Heart left ventricle (tissue), 13 donors: ENCODE results near the gene PLEKHB2.

Experiments used
- POLR2A ChIP-seq, 2 donors: fragments of 450-650 bp; IDR thresholded peaks; one replicate each; pipeline ENCODE4 v1.6.1; 2017; ENCODE audit warnings: antibody characterized with exemption in 2 of 2, mild to moderate bottlenecking in 2 of 2, moderate library complexity in 2 of 2
- TF ChIP-seq, protein P1 (sequence below), 12 donors: fragments of 200-600 bp; sonication (generic) in 4 of 12; IDR thresholded peaks; one replicate each; pipeline versions ENCODE4 v1.5.0 to v1.8.0; 2018 to 2022; ENCODE audit warnings: antibody characterized with exemption in 12 of 12, mild to moderate bottlenecking in 5 of 12
- donor health status: ischemic (EF 13 %, LVEDD 7.1; RV severe dilation, severe dysfunction).
- donor health status: DM: no; HTN: yes; CAD: no.
- donor health status: DM: no; HTN: no; CAD: no.
- donor health status: ischemic (EF 25% LVEDD 6.9; RV normal size, moderate dysfunction).
- donor health status: ischemic (EF 25% LVEDD 5.7; RV mildly dilated, moderate dysfunction).
- donor health status: ischemic (EF 35%, LVEDD 5.7; RV mildly dilated, moderate dysfunction).
- donor health status: nonischemic (EF 11% LVEDD 7.7; RV severe dilation, severe dysfunction).
- donor health status: DM: yes; HTN: yes; CAD: no.
- donor health status: PGD.
- donor health status: ischemic (EF 29% LVEDD 5.4; RV normal size, mild dysfunction).
- donor health status: nonischemic (EF 23%, LVEDD 6.1; RV moderate dilation, normal function).

DNA sequence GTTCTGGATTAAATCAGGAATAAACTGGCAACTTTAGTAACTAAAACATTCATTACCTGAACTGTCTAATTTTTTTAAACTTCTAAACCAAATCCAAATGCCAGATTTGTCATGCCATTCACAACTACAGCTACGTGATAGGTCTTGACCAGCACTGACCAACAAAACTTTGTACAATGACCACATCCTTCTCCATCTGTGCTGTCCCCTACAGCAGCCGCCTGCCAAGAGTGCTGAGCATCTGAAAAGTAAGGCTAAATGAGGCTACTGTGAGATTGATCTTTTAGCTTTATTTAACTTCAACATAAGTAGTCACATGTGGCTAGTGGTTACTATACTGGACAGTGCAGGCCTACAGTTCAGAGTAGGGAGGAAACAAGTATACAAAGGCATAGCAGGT, 19.5 kb upstream of the PLEKHB2 start:
- TF ChIP-seq, protein P1, sequence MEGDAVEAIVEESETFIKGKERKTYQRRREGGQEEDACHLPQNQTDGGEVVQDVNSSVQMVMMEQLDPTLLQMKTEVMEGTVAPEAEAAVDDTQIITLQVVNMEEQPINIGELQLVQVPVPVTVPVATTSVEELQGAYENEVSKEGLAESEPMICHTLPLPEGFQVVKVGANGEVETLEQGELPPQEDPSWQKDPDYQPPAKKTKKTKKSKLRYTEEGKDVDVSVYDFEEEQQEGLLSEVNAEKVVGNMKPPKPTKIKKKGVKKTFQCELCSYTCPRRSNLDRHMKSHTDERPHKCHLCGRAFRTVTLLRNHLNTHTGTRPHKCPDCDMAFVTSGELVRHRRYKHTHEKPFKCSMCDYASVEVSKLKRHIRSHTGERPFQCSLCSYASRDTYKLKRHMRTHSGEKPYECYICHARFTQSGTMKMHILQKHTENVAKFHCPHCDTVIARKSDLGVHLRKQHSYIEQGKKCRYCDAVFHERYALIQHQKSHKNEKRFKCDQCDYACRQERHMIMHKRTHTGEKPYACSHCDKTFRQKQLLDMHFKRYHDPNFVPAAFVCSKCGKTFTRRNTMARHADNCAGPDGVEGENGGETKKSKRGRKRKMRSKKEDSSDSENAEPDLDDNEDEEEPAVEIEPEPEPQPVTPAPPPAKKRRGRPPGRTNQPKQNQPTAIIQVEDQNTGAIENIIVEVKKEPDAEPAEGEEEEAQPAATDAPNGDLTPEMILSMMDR (IDR thresholded peaks at IDR 0.05): no peak
- no peak for TF ChIP-seq POLR2A (IDR thresholded peaks at IDR 0.05)
